PC-9 (cell line): Measurements from ENCODE around the gene VPS11. TPM values are rescaled to one million over a fixed set of nuclear protein-coding genes. Genes with fewer than 3 reads are reported as not detected.
"Not testable (repeated sequence)": the region's sequence is repeated elsewhere in the genome, so short reads cannot be mapped to it uniquely, and the experiment has no call there.

ENCODE experiments used
- BruUV-seq: library from RNA; stranded (reverse); fragments of 400-500 nt; replicated peaks from 2 replicates; lab custom pipeline; 2021; lab: Mats Ljungman, UMichigan
- CTCF ChIA-PET: fragments of 300-600 bp; sonication (Branson Sonifier 250); formaldehyde crosslinking; loops from one replicate; lab custom pipeline; 2022; ENCODE audit warnings: antibody characterized with exemption; lab: Charles Lee
- POLR2A ChIA-PET: fragments of 300-600 bp; sonication (Branson Sonifier 250); formaldehyde crosslinking; loops from one replicate; lab custom pipeline; 2022; ENCODE audit warnings: antibody characterized with exemption; ENCODE audit not compliant: unreplicated experiment; lab: Charles Lee
- DNase-seq, 2 experiments: peaks; one replicate each; pipeline versions ENCODE4 v3.0.0 to v3.0.0-alpha.2; 2015 to 2022; ENCODE audit warnings: mixed read lengths in 1 of 2
- H2AFZ ChIP-seq: fragments of 200-600 bp; sonication (generic); 2 replicates; pipeline ENCODE4 v1.8.1; 2017; ENCODE audit warnings: antibody characterized with exemption
- H3F3A ChIP-seq: fragments of 200-600 bp; sonication (generic); 2 replicates; pipeline ENCODE4 v1.8.1; 2017; ENCODE audit warnings: antibody characterized with exemption, mild to moderate bottlenecking, low read depth; ENCODE audit not compliant: insufficient read depth
- H3K27ac ChIP-seq: fragments of 200-600 bp; sonication (generic); 2 replicates; pipeline ENCODE4 v1.6.1; 2016; ENCODE audit warnings: mixed run types
- H3K27me3 ChIP-seq: fragments of 200-600 bp; sonication (generic); 2 replicates; pipeline ENCODE4 v1.6.1; 2016; ENCODE audit warnings: low read depth, mixed run types; ENCODE audit not compliant: insufficient read depth
- H3K36me3 ChIP-seq: fragments of 200-600 bp; sonication (generic); 2 replicates; pipeline ENCODE4 v1.6.1; 2016; ENCODE audit warnings: low read depth, mixed run types
- H3K4me1 ChIP-seq: fragments of 200-600 bp; sonication (generic); replicated peaks from 2 replicates; pipeline ENCODE4 v1.6.1; 2016; ENCODE audit warnings: mixed run types; ENCODE audit not compliant: insufficient read depth
- H3K4me2 ChIP-seq: fragments of 200-600 bp; sonication (generic); 2 replicates; pipeline ENCODE4 v1.6.1; 2017; ENCODE audit warnings: mixed run types
- H3K4me3 ChIP-seq: fragments of 200-600 bp; sonication (generic); 2 replicates; pipeline ENCODE4 v1.6.1; 2016; ENCODE audit warnings: mixed run types
- H3K79me2 ChIP-seq: fragments of 200-600 bp; sonication (generic); 2 replicates; pipeline ENCODE4 v1.6.1; 2017; ENCODE audit warnings: low read depth, mixed run types
- H3K9me2 ChIP-seq: fragments of 200-600 bp; sonication (generic); 2 replicates; pipeline ENCODE4 v1.8.1; 2017; ENCODE audit warnings: mild to moderate bottlenecking; ENCODE audit not compliant: insufficient read depth
- H3K9me3 ChIP-seq: fragments of 200-600 bp; sonication (generic); 2 replicates; pipeline ENCODE4 v1.8.1; 2016; ENCODE audit warnings: low read depth; ENCODE audit not compliant: insufficient read depth
- H4K20me1 ChIP-seq: fragments of 200-600 bp; sonication (generic); 2 replicates; pipeline ENCODE4 v1.8.1; 2017; ENCODE audit not compliant: insufficient read depth
- CTCF ChIP-seq: fragments of 200-600 bp; sonication (generic); conservative IDR thresholded peaks from 2 replicates; pipeline ENCODE4 v1.6.1; 2017; ENCODE audit warnings: mixed run types, antibody characterized with exemption, mild to moderate bottlenecking, moderate library complexity
- EZH2 ChIP-seq: fragments of 200-600 bp; sonication (generic); IDR thresholded peaks from 2 replicates; pipeline ENCODE4 v1.8.0; 2017; ENCODE audit warnings: antibody characterized with exemption, low read depth
- intact Hi-C: fragments of 100-400 bp; cut with micrococcal nuclease; formaldehyde crosslinking; loops from one replicate; pipeline ENCODE4 v1.10.0; 2022; ENCODE audit not compliant: unreplicated experiment
- total RNA-seq: library from RNA; stranded (reverse); gene quantifications from 2 replicates; pipeline ENCODE4 v1.2.3, GENCODE V29; 2021

VPS11 gene
- total RNA-seq, 1 experiment from 2014 or later, result 21.1 TPM

GRCh38 chr11:119034813-119035212, 32.8 kb upstream of the VPS11 start:
- no TSS peak for BruUV-seq
- H3F3A ChIP-seq, result peaks cover 23% of the 10 kb centered on the region
- no peaks in the 10 kb centered on the region for H3K9me3 ChIP-seq
- H3K27ac ChIP-seq, result no peak overlapping the region
- ChIA-PET POLR2A (no interaction called here), CTCF (no interaction called here)
- intact Hi-C loops, result no loop called here
- H3K79me2 ChIP-seq, result peaks cover 5% of the 10 kb centered on the region
- DNase-seq, result no peak
- no peak overlapping the region for H2AFZ ChIP-seq
- no peak overlapping the region for H3K4me3 ChIP-seq
- H3K36me3 ChIP-seq, result no peaks in the 10 kb centered on the region
- H3K4me2 ChIP-seq, result no peak overlapping the region
- TF ChIP-seq EZH2, result no peak
- no peak for TF ChIP-seq CTCF
- peaks cover 2% of the 10 kb centered on the region; the same call in 1 of the 2 replicates for H3K4me1 ChIP-seq
- H3K9me2 ChIP-seq, result no peaks in the 10 kb centered on the region
- no peaks in the 10 kb centered on the region for H4K20me1 ChIP-seq
- no peaks in the 10 kb centered on the region for H3K27me3 ChIP-seq

GRCh38 chr11:119038884-119039283, 28.7 kb upstream of the VPS11 start:
- no peak for DNase-seq
- Histone ChIP-seq H3K9me3 (no peaks in the 10 kb centered on the region), H3F3A (peaks cover 24% of the 10 kb centered on the region), H3K27me3 (no peaks in the 10 kb centered on the region), H3K27ac (no peak overlapping the region), H3K4me3 (no peak overlapping the region), H2AFZ (no peak overlapping the region), H3K9me2 (no peaks in the 10 kb centered on the region), H3K36me3 (no peaks in the 10 kb centered on the region), H3K4me1 (no peaks in the 10 kb centered on the region), H3K79me2 (no peaks in the 10 kb centered on the region), H4K20me1 (no peaks in the 10 kb centered on the region), H3K4me2 (no peak overlapping the region)
- CTCF ChIA-PET, result no interaction called here
- TF ChIP-seq CTCF, result no peak
- intact Hi-C loops, result no loop called here
- POLR2A ChIA-PET, result interaction anchor here (0.7 kb wide), 1 partner anchor 8 kb away, joined by 3 read pairs; the partner anchor contains the start of gene SLC37A4
- no TSS peak for BruUV-seq

GRCh38 chr11:119039471-119039870, 28.1 kb upstream of the VPS11 start:
- H3K4me2 ChIP-seq, H3K4me1 ChIP-seq, POLR2A ChIA-PET, BruUV-seq, H2AFZ ChIP-seq, H3K4me3 ChIP-seq, H3K27me3 ChIP-seq, H3K9me2 ChIP-seq, H3K27ac ChIP-seq, H3K9me3 ChIP-seq, H4K20me1 ChIP-seq, intact Hi-C loops, H3K79me2 ChIP-seq, CTCF ChIA-PET, DNase-seq, H3K36me3 ChIP-seq: not testable (repeated sequence)
- peaks cover 25% of the 10 kb centered on the region for H3F3A ChIP-seq
